Measurements from ENCODE around the gene CDC42SE1.
A peak's percentile ranks its signal among the peaks of the same experiment; 100 is the strongest.

CDC42SE1 gene

GRCh38 chr1:151009674-151010345 is 49.6 kb downstream of the CDC42SE1 start:
- no peak for DNase-seq (ENCODE audit: low read depth in 2 of 3, low spot score in 2 of 3)

GRCh38 chr1:151009206-151009587 is 50.2 kb downstream of the CDC42SE1 start:
- no peak for DNase-seq (ENCODE audit: low read depth in 2 of 3, low spot score in 2 of 3)

GRCh38 chr1:151008244-151009205 is 50.9 kb downstream of the CDC42SE1 start, which contains the start of gene PRUNE1:
PRUNE1 (plus strand) TSS chr1:151008449; CDS start chr1:151008633, 184 bp downstream.
- DNase-seq (ENCODE audit: low read depth in 2 of 3, low spot score in 2 of 3), result peak; percentile 87 to 95 (median 92)

GRCh38 chr1:151007853-151008243 is 51.6 kb downstream of the CDC42SE1 start:
- DNase-seq (ENCODE audit: low read depth in 2 of 3, low spot score in 2 of 3), result no peak

GRCh38 chr1:151006327-151007052 is 52.9 kb downstream of the CDC42SE1 start, which contains the start of gene MINDY1:
MINDY1 (minus strand) TSS chr1:151006902; CDS start chr1:151002617, 4,285 bp downstream.
- no peak for DNase-seq (ENCODE audit: low read depth in 2 of 3, low spot score in 2 of 3)

GRCh38 chr1:151005729-151006319 is 53.6 kb downstream of the CDC42SE1 start:
- no peak for DNase-seq (ENCODE audit: low read depth in 2 of 3, low spot score in 2 of 3)

- DNase-seq (ENCODE audit: low read depth in 2 of 3, low spot score in 2 of 3), result no peak
Measured at GRCh38 chr1:151003180-151003579, 56.2 kb downstream of the CDC42SE1 start.

- DNase-seq (ENCODE audit: low read depth in 2 of 3, low spot score in 2 of 3), result no peak
Measured at GRCh38 chr1:151002611-151003010, 56.8 kb downstream of the CDC42SE1 start.

GRCh38 chr1:151002051-151002450 is 57.4 kb downstream of the CDC42SE1 start:
- no peak for DNase-seq (ENCODE audit: low read depth in 2 of 3, low spot score in 2 of 3)

GRCh38 chr1:151001602-151002001 is 57.8 kb downstream of the CDC42SE1 start:
- no peak for DNase-seq (ENCODE audit: low read depth in 2 of 3, low spot score in 2 of 3)
